GM19455 (cell line): ENCODE measurements around the gene USP10.

Source experiments
- ATAC-seq: cut with Tn5 transposase; IDR thresholded peaks from one replicate; pipeline ENCODE4 v1.9.1; 2021; ENCODE audit not compliant: unreplicated experiment

USP10 gene

GRCh38 chr16:84800158-84800978 lies 100.6 kb downstream of the USP10 start:
- no peak for ATAC-seq

- no peak for ATAC-seq
Observed at GRCh38 chr16:84803146-84803545, 103.3 kb downstream of the USP10 start.

GRCh38 chr16:84804326-84804725 lies 104.5 kb downstream of the USP10 start:
- ATAC-seq, result no peak

GRCh38 chr16:84806256-84806889 lies 106.6 kb downstream of the USP10 start:
- ATAC-seq, result no peak

- no peak for ATAC-seq
Observed at GRCh38 chr16:84806890-84807258, 107.1 kb downstream of the USP10 start.

GRCh38 chr16:84807776-84808175 lies 108.0 kb downstream of the USP10 start:
- ATAC-seq, result no peak

GRCh38 chr16:84808826-84809225 lies 109.0 kb downstream of the USP10 start:
- no peak for ATAC-seq

- ATAC-seq, result no peak
Observed at GRCh38 chr16:84810518-84811273, 110.9 kb downstream of the USP10 start.

- ATAC-seq, result no peak
Observed at GRCh38 chr16:84811529-84811928, 111.7 kb downstream of the USP10 start.

- no peak for ATAC-seq
Observed at GRCh38 chr16:84813141-84813934, 113.5 kb downstream of the USP10 start.

- no peak for ATAC-seq
Observed at GRCh38 chr16:84815462-84815861, 115.7 kb downstream of the USP10 start.

- no peak for ATAC-seq
Observed at GRCh38 chr16:84816023-84816422, 116.2 kb downstream of the USP10 start.

- no peak for ATAC-seq
Observed at GRCh38 chr16:84816485-84816884, 116.7 kb downstream of the USP10 start.

- ATAC-seq, result no peak
Observed at GRCh38 chr16:84817206-84817605, 117.4 kb downstream of the USP10 start.

GRCh38 chr16:84817613-84818012 lies 117.8 kb downstream of the USP10 start:
- no peak for ATAC-seq

GRCh38 chr16:84818133-84818532 lies 118.3 kb downstream of the USP10 start:
- ATAC-seq, result no peak

GRCh38 chr16:84818989-84819643 lies 119.3 kb downstream of the USP10 start:
- ATAC-seq, result no peak

- no peak for ATAC-seq
Observed at GRCh38 chr16:84819644-84820304, 120.0 kb downstream of the USP10 start, which contains the start of gene CRISPLD2. Gene CRISPLD2 (plus strand): TSS chr16:84819985. CDS start chr16:84838496, 18,511 bp downstream.

- ATAC-seq, result no peak
Observed at GRCh38 chr16:84820305-84820684, 120.5 kb downstream of the USP10 start.

GRCh38 chr16:84820771-84821170 lies 121.0 kb downstream of the USP10 start:
- no peak for ATAC-seq
